Osteoblast (primary cell): ENCODE data around the gene PARD3B. TPM values are rescaled to one million over a fixed set of nuclear protein-coding genes. Genes with fewer than 3 reads are reported as not detected.

Experiments
- DNase-seq: peaks from one replicate; pipeline ENCODE4 v3.0.0; 2011; ENCODE audit warnings: low spot score, mixed read lengths; ENCODE audit not compliant: insufficient read length; ENCODE audit errors: missing footprints
- H2AFZ ChIP-seq: 2 replicates; pipeline ENCODE4 v1.6.0; 2011; ENCODE audit warnings: mild to moderate bottlenecking, low read length
- H3K27ac ChIP-seq: 2 replicates; pipeline ENCODE4 v1.5.1; 2011; ENCODE audit warnings: mild to moderate bottlenecking, low read depth, low read length, moderate library complexity
- H3K27me3 ChIP-seq: 2 replicates; pipeline ENCODE4 v1.6.0; 2012; ENCODE audit warnings: mild to moderate bottlenecking, control low read depth, inconsistent platforms, low read length, moderate library complexity; ENCODE audit not compliant: insufficient read depth
- H3K36me3 ChIP-seq: 2 replicates; pipeline ENCODE4 v1.5.1; 2011; ENCODE audit warnings: mild to moderate bottlenecking, low read length, control low read depth, moderate library complexity; ENCODE audit not compliant: insufficient read depth
- H3K4me1 ChIP-seq: 2 replicates; pipeline ENCODE4 v1.5.1; 2011; ENCODE audit warnings: mild to moderate bottlenecking, low read length, control low read depth, moderate library complexity; ENCODE audit not compliant: insufficient read depth
- H3K4me2 ChIP-seq: 2 replicates; pipeline ENCODE4 v1.6.0; 2011; ENCODE audit warnings: mild to moderate bottlenecking, low read length; ENCODE audit not compliant: insufficient read depth
- H3K4me3 ChIP-seq: fragments of 200-600 bp; sonication (generic); 3 replicates; pipeline ENCODE4 v1.5.1; 2012; ENCODE audit warnings: mild to moderate bottlenecking, low read length, inconsistent platforms; ENCODE audit not compliant: insufficient read depth
- H3K79me2 ChIP-seq: 2 replicates; pipeline ENCODE4 v1.6.0; 2012; ENCODE audit warnings: mild to moderate bottlenecking, low read length, control low read depth, inconsistent platforms; ENCODE audit not compliant: insufficient read depth
- H3K9me3 ChIP-seq: 2 replicates; pipeline ENCODE4 v1.5.1; 2011; ENCODE audit warnings: low read depth, low read length, control low read depth
- H4K20me1 ChIP-seq: 2 replicates; pipeline ENCODE4 v1.6.0; 2012; ENCODE audit warnings: mild to moderate bottlenecking, low read length, control low read depth; ENCODE audit not compliant: insufficient read depth
- CTCF ChIP-seq: IDR thresholded peaks from 2 replicates; pipeline ENCODE4 v1.5.1; 2011; ENCODE audit warnings: mild to moderate bottlenecking, low read depth, low read length, moderate library complexity; ENCODE audit errors: extremely low read depth
- total RNA-seq: library from RNA; depleted of rRNA; stranded (reverse); fragments of >200 nt; gene quantifications from 2 replicates; pipeline ENCODE4 v1.2.3, GENCODE V29; 2012

The PARD3B gene
- total RNA-seq, 1 donor: 22.4 TPM

- Histone ChIP-seq H3K9me3 (no peaks in the 10 kb centered on the region), H3K4me3 (no peak overlapping the region), H3K27me3 (peaks cover 54% of the 10 kb centered on the region), H3K79me2 (no peaks in the 10 kb centered on the region), H3K36me3 (no peaks in the 10 kb centered on the region), H2AFZ (no peak overlapping the region), H4K20me1 (no peaks in the 10 kb centered on the region), H3K27ac (no peak overlapping the region), H3K4me2 (no peak overlapping the region), H3K4me1 (peaks cover 9% of the 10 kb centered on the region)
- no peak for DNase-seq
- no peak for TF ChIP-seq CTCF
Measured at GRCh38 chr2:205370726-205371125, 825.5 kb downstream of the PARD3B start.

- H3K27ac ChIP-seq: no peak overlapping the region
- no peak overlapping the region for H3K4me2 ChIP-seq
- peak; percentile 71 for DNase-seq
- TF ChIP-seq CTCF: peak; percentile 9
- H4K20me1 ChIP-seq: no peaks in the 10 kb centered on the region
- peaks cover 59% of the 10 kb centered on the region for H3K27me3 ChIP-seq
- peaks cover 9% of the 10 kb centered on the region for H3K4me1 ChIP-seq
- H3K36me3 ChIP-seq: no peaks in the 10 kb centered on the region
- H3K79me2 ChIP-seq: no peaks in the 10 kb centered on the region
- no peaks in the 10 kb centered on the region for H3K9me3 ChIP-seq
- no peak overlapping the region for H3K4me3 ChIP-seq
- H2AFZ ChIP-seq: no peak overlapping the region
Measured at GRCh38 chr2:205372141-205372540, 826.9 kb downstream of the PARD3B start.

GRCh38 chr2:205375461-205376448, 830.5 kb downstream of the PARD3B start:
- no peak for DNase-seq
- no peak for TF ChIP-seq CTCF
- Histone ChIP-seq H3K4me1 (peaks cover 9% of the 10 kb centered on the region), H3K79me2 (no peaks in the 10 kb centered on the region), H3K4me3 (no peak overlapping the region), H3K4me2 (no peak overlapping the region), H3K9me3 (no peaks in the 10 kb centered on the region), H3K27me3 (peaks cover 34% of the 10 kb centered on the region), H2AFZ (no peak overlapping the region), H3K36me3 (no peaks in the 10 kb centered on the region), H3K27ac (no peak overlapping the region), H4K20me1 (no peaks in the 10 kb centered on the region)

- no peak overlapping the region for H3K27ac ChIP-seq
- H3K27me3 ChIP-seq: peaks cover 32% of the 10 kb centered on the region
- DNase-seq: no peak
- H2AFZ ChIP-seq: no peak overlapping the region
- H4K20me1 ChIP-seq: no peaks in the 10 kb centered on the region
- no peaks in the 10 kb centered on the region for H3K36me3 ChIP-seq
- peaks cover 3% of the 10 kb centered on the region for H3K4me1 ChIP-seq
- H3K79me2 ChIP-seq: no peaks in the 10 kb centered on the region
- no peaks in the 10 kb centered on the region for H3K9me3 ChIP-seq
- no peak for TF ChIP-seq CTCF
- H3K4me3 ChIP-seq: no peak overlapping the region
- no peak overlapping the region for H3K4me2 ChIP-seq
Measured at GRCh38 chr2:205377324-205377723, 832.0 kb downstream of the PARD3B start.
